Mesothelial cell of epicardium (in vitro differentiated cells): ENCODE data around the gene HELZ2. TPM values are rescaled to one million over a fixed set of nuclear protein-coding genes. Genes with fewer than 3 reads are reported as not detected.

Source experiments
- DNase-seq, 2 experiments: peaks; one replicate each; pipeline ENCODE4 v3.0.0; 2021; ENCODE audit warnings: low spot score in 2 of 2; ENCODE audit not compliant: unreplicated experiment in 2 of 2
- H3K27ac Mint-ChIP-seq: 2 replicates; pipeline ENCODE4 v1.8.0; 2021; ENCODE audit warnings: mixed read lengths
- H3K27me3 Mint-ChIP-seq: 2 replicates; pipeline ENCODE4 v1.8.0; 2021; ENCODE audit warnings: low read depth, mixed read lengths
- H3K36me3 Mint-ChIP-seq: 2 replicates; pipeline ENCODE4 v1.8.0; 2021; ENCODE audit warnings: mixed read lengths
- H3K4me1 Mint-ChIP-seq: 2 replicates; pipeline ENCODE4 v1.8.0; 2021; ENCODE audit warnings: mixed read lengths
- H3K4me3 Mint-ChIP-seq: 2 replicates; pipeline ENCODE4 v1.8.0; 2021; ENCODE audit warnings: mild to moderate bottlenecking, moderate library complexity, mixed read lengths
- H3K9me3 Mint-ChIP-seq: 2 replicates; pipeline ENCODE4 v1.8.0; 2021; ENCODE audit warnings: mixed read lengths
- CTCF ChIP-seq: fragments of 200-600 bp; sonication (generic); IDR thresholded peaks from one replicate; pipeline ENCODE4 v1.5.0; 2021; ENCODE audit warnings: antibody characterized with exemption; ENCODE audit not compliant: unreplicated experiment
- total RNA-seq: library from RNA; stranded (reverse); gene quantifications from 3 replicates; pipeline ENCODE4 v1.2.1, GENCODE V29; 2021

Gene HELZ2
- total RNA-seq, 1 donor from 2014 or later = 44.4 TPM

DNA sequence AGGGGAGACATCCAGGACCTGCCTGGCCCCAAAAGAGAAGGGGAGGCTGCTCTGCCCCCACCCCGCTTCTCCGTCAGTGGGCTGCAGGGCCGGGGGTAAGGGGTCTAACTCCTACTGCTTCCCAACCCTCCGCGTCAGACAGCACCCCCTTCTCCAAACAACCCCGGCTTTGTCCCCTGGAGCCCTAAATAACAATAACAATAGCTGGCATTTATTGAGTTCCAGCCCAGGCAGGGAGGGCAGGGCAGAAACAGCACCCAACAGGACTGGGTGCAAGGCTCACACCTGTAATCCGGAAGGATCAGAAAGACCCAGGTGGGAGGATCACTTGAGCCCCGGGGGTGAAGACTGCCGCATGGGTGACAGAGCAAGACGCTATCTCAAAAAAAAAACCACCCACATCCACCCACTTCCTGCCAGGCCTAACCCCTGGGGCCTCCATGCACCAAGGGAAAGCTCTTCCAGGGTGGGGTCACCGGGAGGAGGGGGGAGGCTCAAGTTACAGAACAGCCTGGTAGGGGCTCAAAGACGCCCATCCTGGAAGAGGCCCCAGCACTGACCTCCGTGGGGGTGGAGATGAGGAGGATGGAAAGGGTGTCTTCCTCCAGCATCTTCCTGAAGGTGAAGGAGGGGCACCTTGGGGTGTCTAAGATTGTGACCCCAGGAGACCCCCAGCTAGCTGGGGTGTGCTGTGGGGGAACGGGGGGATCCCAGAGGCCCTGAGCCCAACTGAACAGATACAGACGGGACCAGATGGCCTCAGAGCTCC is 21.4 kb downstream of the HELZ2 start:
- Mint-ChIP-seq H3K9me3 (no peaks in the 10 kb centered on the region), H3K4me3 (peak overlapping the region; percentile 52), H3K27ac (no peak overlapping the region), H3K27me3 (peaks cover 8% of the 10 kb centered on the region), H3K36me3 (no peaks in the 10 kb centered on the region), H3K4me1 (no peaks in the 10 kb centered on the region)
- DNase-seq = no peak
- no peak for TF ChIP-seq CTCF

DNA sequence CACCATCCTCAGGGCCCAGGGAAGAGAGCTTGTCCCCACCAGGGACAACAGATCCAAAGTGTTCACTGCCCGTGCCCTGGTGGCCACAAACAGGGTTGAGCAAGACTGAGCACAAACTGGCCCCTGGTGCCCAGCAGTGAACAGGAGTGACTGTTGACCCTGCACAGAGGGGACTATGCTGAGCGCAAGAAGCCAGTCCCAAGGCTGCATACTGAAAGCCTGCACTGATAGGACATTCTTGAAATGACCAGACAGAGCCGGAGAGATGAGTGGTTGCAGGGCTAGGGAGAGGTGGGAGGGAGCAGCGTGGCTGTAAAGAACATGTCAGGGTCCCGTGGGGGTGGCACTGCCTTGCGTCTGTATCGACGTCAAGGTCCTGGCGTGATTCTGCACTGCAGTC is 23.0 kb downstream of the HELZ2 start:
- no peak overlapping the region for H3K27ac Mint-ChIP-seq
- DNase-seq = no peak
- peaks cover 13% of the 10 kb centered on the region for H3K27me3 Mint-ChIP-seq
- TF ChIP-seq CTCF = no peak
- no peak overlapping the region for H3K4me3 Mint-ChIP-seq
- no peaks in the 10 kb centered on the region for H3K4me1 Mint-ChIP-seq
- no peaks in the 10 kb centered on the region for H3K9me3 Mint-ChIP-seq
- no peaks in the 10 kb centered on the region for H3K36me3 Mint-ChIP-seq

DNA sequence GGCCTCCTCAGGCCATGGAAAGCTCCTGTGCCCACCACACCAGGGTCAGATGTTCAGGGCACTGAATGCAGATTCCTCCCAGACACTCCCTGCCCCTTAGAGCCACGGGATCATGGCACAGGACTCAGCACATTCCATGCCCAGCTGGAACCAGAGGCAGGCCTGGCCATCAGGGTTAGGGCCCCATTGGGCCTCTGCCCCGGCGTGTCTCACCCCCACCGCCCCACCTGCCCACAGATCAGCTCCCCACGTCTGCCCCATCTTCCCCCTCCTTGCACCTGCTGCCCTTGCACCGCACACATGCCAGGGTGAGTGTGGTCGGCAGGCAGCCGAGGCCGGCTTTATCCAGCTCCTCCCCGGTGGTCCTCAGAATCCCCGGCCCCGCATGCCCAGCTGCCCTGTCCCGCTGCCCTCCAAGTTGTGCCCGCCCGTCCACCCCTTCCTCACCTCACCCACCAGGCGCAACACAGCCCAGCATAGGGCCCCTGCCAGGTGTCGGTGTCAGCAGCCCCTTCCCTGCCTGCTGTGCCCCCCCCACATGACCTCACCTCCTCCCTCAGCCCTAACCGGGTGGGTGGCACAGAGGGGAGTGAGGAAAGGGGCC is 24.3 kb downstream of the HELZ2 start:
- Mint-ChIP-seq H3K36me3 (no peaks in the 10 kb centered on the region), H3K4me3 (no peak overlapping the region), H3K27ac (no peak overlapping the region), H3K9me3 (no peaks in the 10 kb centered on the region), H3K4me1 (no peaks in the 10 kb centered on the region), H3K27me3 (peaks cover 15% of the 10 kb centered on the region)
- TF ChIP-seq CTCF = no peak
- DNase-seq = no peak

GRCh38 chr20:63549019-63549418 is 25.0 kb downstream of the HELZ2 start:
- no peaks in the 10 kb centered on the region for H3K36me3 Mint-ChIP-seq
- H3K27ac Mint-ChIP-seq = no peak overlapping the region
- no peak overlapping the region for H3K4me3 Mint-ChIP-seq
- H3K27me3 Mint-ChIP-seq = peaks cover 15% of the 10 kb centered on the region
- H3K4me1 Mint-ChIP-seq = no peaks in the 10 kb centered on the region
- TF ChIP-seq CTCF = no peak
- H3K9me3 Mint-ChIP-seq = no peaks in the 10 kb centered on the region
- DNase-seq = no peak

DNA sequence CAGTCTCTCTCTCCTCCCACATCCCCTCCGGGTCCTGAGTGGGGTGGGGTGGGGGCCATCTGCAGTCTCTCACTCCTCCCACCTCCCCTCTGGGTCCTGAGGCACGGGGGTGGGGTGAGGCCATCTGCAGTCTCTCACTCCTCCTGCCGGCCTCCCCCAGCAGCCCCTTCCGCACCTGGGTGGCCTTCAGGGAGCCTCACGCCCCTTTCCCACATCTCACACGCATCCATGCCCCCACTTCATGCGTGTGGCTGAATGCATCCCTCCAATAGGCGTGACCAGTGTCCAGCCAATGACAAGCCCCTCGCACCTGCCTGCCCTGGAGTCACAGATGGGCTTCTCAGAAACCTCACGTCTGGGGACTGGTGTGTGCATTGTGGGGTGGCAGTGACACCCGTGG is 25.5 kb downstream of the HELZ2 start:
- H3K27me3 Mint-ChIP-seq = peaks cover 15% of the 10 kb centered on the region
- H3K4me3 Mint-ChIP-seq = no peak overlapping the region
- H3K27ac Mint-ChIP-seq = no peak overlapping the region
- H3K36me3 Mint-ChIP-seq = no peaks in the 10 kb centered on the region
- H3K9me3 Mint-ChIP-seq = no peaks in the 10 kb centered on the region
- TF ChIP-seq CTCF = no peak
- no peak for DNase-seq
- no peaks in the 10 kb centered on the region for H3K4me1 Mint-ChIP-seq
